Endothelial cell of umbilical vein (primary cell): ENCODE results near the gene PIK3AP1. TPM values are rescaled to one million over a fixed set of nuclear protein-coding genes. Genes with fewer than 3 reads are reported as not detected.

Experiments used
- BruUV-seq: library from RNA; stranded (reverse); fragments of 400-500 nt; replicated peaks from 2 replicates; lab custom pipeline; 2021; lab: Mats Ljungman, UMichigan
- CTCF ChIA-PET: fragments of 300-600, 350-600 bp; sonication (Branson Sonifier 250); formaldehyde crosslinking; loops from one replicate; lab custom pipeline; 2021; ENCODE audit warnings: antibody characterized with exemption, inconsistent platforms; lab: Charles Lee
- POLR2A ChIA-PET: fragments of 300-600, 350-600 bp; sonication (Branson Sonifier 250); formaldehyde crosslinking; loops from one replicate; lab custom pipeline; 2021; ENCODE audit warnings: antibody characterized with exemption, inconsistent platforms; lab: Charles Lee
- DNase-seq: peaks from one replicate; pipeline ENCODE4 v3.0.0-alpha.2; 2011; ENCODE audit warnings: low read depth, low spot score
- FAIRE-seq: peaks from 2 replicates; lab custom pipeline; 2011; peaks lifted over from hg19 to GRCh38; lab: Jason Lieb, UNC
- H2AFZ ChIP-seq: 2 replicates; pipeline ENCODE4 v1.6.0; 2012; ENCODE audit warnings: low read depth, low read length, control low read depth, inconsistent platforms
- H3K27ac ChIP-seq: 2 replicates; pipeline ENCODE4 v1.5.1; 2011; ENCODE audit warnings: low read depth, mild to moderate bottlenecking, control low read depth, low read length, moderate library complexity; ENCODE audit not compliant: insufficient read depth
- H3K27me3 ChIP-seq, 2 experiments: 2 replicates each; pipeline versions ENCODE4 v1.6.0 to v1.6.1; 2011; ENCODE audit warnings: low read length in 2 of 2, mixed read lengths in 1 of 2; ENCODE audit not compliant: control insufficient read depth in 2 of 2, insufficient read depth in 2 of 2
- H3K36me3 ChIP-seq, 2 experiments: 2 replicates in 1 of 2; 3 replicates in 1 of 2; pipeline ENCODE4 v1.5.1; 2011; ENCODE audit warnings: low read length in 2 of 2, mild to moderate bottlenecking in 1 of 2, moderate library complexity in 1 of 2; ENCODE audit not compliant: control insufficient read depth in 2 of 2, insufficient read depth in 2 of 2; ENCODE audit errors: extremely low read depth in 1 of 2
- H3K4me1 ChIP-seq: 3 replicates; pipeline ENCODE4 v1.5.1; 2011; ENCODE audit warnings: mild to moderate bottlenecking, low read length; ENCODE audit not compliant: control insufficient read depth, insufficient read depth; ENCODE audit errors: extremely low read depth
- H3K4me2 ChIP-seq: 2 replicates; pipeline ENCODE4 v1.6.1; 2011; ENCODE audit warnings: low read length, control low read depth, mixed read lengths; ENCODE audit not compliant: insufficient read depth
- H3K4me3 ChIP-seq, 3 experiments: fragments of 200-600 bp in 1 of 3; sonication (generic), shearing (Covaris generic) in 1 of 3; replicated peaks in 1 of 3; 2 replicates each; pipeline ENCODE4 v1.5.1; 2011 to 2016; ENCODE audit warnings: control low read depth in 3 of 3, low read length in 3 of 3, mild to moderate bottlenecking in 2 of 3, inconsistent platforms in 1 of 3, low read depth in 1 of 3, moderate library complexity in 1 of 3; ENCODE audit not compliant: insufficient read depth in 1 of 3
- H3K79me2 ChIP-seq: 2 replicates; pipeline ENCODE4 v1.6.0; 2012; ENCODE audit warnings: low read length, inconsistent platforms; ENCODE audit not compliant: control insufficient read depth, insufficient read depth
- H3K9ac ChIP-seq: replicated peaks from 2 replicates; pipeline ENCODE3; 2011; ENCODE audit warnings: low read length, control low read depth; ENCODE audit not compliant: insufficient read depth; ENCODE audit errors: extremely low read depth
- H3K9me1 ChIP-seq: replicated peaks from 3 replicates; pipeline ENCODE4 v1.6.0; 2011; ENCODE audit warnings: mild to moderate bottlenecking, low read length; ENCODE audit not compliant: control insufficient read depth, insufficient read depth; ENCODE audit errors: extremely low read depth
- H3K9me3 ChIP-seq: replicated peaks from 2 replicates; pipeline ENCODE4 v1.5.1; 2012; ENCODE audit warnings: low read length, inconsistent platforms; ENCODE audit not compliant: control insufficient read depth, insufficient read depth
- H4K20me1 ChIP-seq: replicated peaks from 2 replicates; pipeline ENCODE3; 2011; ENCODE audit warnings: mild to moderate bottlenecking, low read length; ENCODE audit not compliant: control insufficient read depth, insufficient read depth; ENCODE audit errors: extremely low read depth
- CTCF ChIP-seq, 2 donors: IDR thresholded peaks; 1 replicate in 1 of 2; 2 replicates in 1 of 2; pipeline ENCODE4 v1.5.1; 2011; ENCODE audit warnings: low read length in 2 of 2, mild to moderate bottlenecking in 2 of 2, moderate library complexity in 2 of 2, control low read depth in 1 of 2, inconsistent platforms in 1 of 2, low read depth in 1 of 2; ENCODE audit not compliant: insufficient read depth in 1 of 2; ENCODE audit errors: extremely low read depth in 1 of 2
- EZH2 ChIP-seq: IDR thresholded peaks from 2 replicates; pipeline ENCODE4 v1.6.1; 2012; ENCODE audit warnings: borderline replicate concordance, low read depth, mild to moderate bottlenecking, moderate library complexity, low read length, inconsistent platforms; ENCODE audit not compliant: severe bottlenecking
- FOS ChIP-seq: IDR thresholded peaks from 2 replicates; pipeline ENCODE4 v1.6.1; 2011; ENCODE audit warnings: mild to moderate bottlenecking, low read length, moderate library complexity, borderline replicate concordance; ENCODE audit not compliant: insufficient read depth
- GATA2 ChIP-seq: IDR thresholded peaks from 2 replicates; pipeline ENCODE4 v1.7.0; 2011; ENCODE audit warnings: low read depth, mild to moderate bottlenecking, moderate library complexity, mixed read lengths, low read length; ENCODE audit not compliant: insufficient read length, insufficient read depth
- JUN ChIP-seq: IDR thresholded peaks from 2 replicates; pipeline ENCODE4 v1.6.1; 2011; ENCODE audit warnings: borderline replicate concordance, low read depth; ENCODE audit not compliant: insufficient read length, insufficient read depth
- MYC ChIP-seq: IDR thresholded peaks from one replicate; pipeline ENCODE4 v1.6.1; 2011; ENCODE audit warnings: mild to moderate bottlenecking, low read depth, low read length
- POLR2A ChIP-seq: IDR thresholded peaks from 2 replicates; pipeline ENCODE4 v1.6.1; 2012; ENCODE audit warnings: low read depth, mild to moderate bottlenecking, control low read depth, low read length
- POLR2AphosphoS5 ChIP-seq: IDR thresholded peaks from 2 replicates; pipeline ENCODE4 v1.6.1; 2012; ENCODE audit warnings: low read depth, mild to moderate bottlenecking, control low read depth, low read length, moderate library complexity; ENCODE audit not compliant: insufficient read depth
- dilution Hi-C: fragments of 300-500 bp; cut with MboI; formaldehyde crosslinking; loops from one replicate; pipeline ENCODE4 v1.15.0; 2019; ENCODE audit warnings: low sequenced_read_pairs; ENCODE audit not compliant: extremely low pct_ligation_motif_present
- intact Hi-C: fragments of 100-400 bp; cut with micrococcal nuclease; formaldehyde crosslinking; loops from one replicate; pipeline ENCODE4 v1.10.0; 2022
- polyA plus RNA-seq, 4 experiments: library from polyadenylated mRNA; depleted of rRNA in 3 of 4; stranded (reverse) in 3 of 4; unstranded in 1 of 4; fragments of >200 nt; gene quantifications; 2 replicates each; pipeline versions ENCODE4 v1.2.1 to v1.2.3, GENCODE V29; 2011 to 2012; ENCODE audit warnings: missing spikeins in 1 of 4
- total RNA-seq: library from RNA; stranded (reverse); gene quantifications from 2 replicates; pipeline ENCODE4 v1.2.3, GENCODE V29; 2021
- TF ChIP-seq, protein P1 (sequence below): IDR thresholded peaks from 2 replicates; pipeline ENCODE4 v1.6.1; 2011; ENCODE audit not compliant: insufficient read depth, insufficient read length

PIK3AP1 gene
- total and polyA plus RNA-seq, 2 donors (not counting 3 experiments of a cell fraction or from before 2014, with no cell fraction given), result 0.04 TPM; not detected in 1

DNA sequence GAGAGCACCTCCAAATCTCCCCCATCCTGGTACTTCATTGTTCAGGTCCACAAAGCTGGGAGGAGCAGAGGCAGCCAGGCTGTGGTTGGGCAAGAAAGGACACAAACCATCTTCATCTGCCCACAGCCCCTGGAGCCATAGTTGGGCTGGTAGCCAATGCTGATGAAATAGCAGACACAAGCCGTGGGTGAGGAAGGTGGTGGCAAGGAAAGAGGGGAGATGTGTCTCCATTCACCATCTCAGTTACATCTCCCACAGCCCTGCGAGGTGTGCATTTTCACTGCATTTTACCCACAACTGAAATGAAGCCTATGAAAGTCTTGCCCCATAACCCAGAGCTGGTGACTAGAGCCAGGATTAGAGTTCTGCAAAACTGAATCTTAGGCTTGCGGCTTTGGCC lies 35.0 kb downstream of the PIK3AP1 start:
- BruUV-seq, result no TSS peak
- Histone ChIP-seq H3K4me3 (no peak overlapping the region), H3K9me1 (no peaks in the 10 kb centered on the region), H3K27ac (no peak overlapping the region), H2AFZ (no peak overlapping the region), H3K9me3 (no peaks in the 10 kb centered on the region), H3K4me2 (no peak overlapping the region), H3K79me2 (no peaks in the 10 kb centered on the region), H4K20me1 (no peaks in the 10 kb centered on the region), H3K36me3 (no peaks in the 10 kb centered on the region), H3K9ac (no peak overlapping the region), H3K4me1 (no peaks in the 10 kb centered on the region), H3K27me3 (no peaks in the 10 kb centered on the region)
- TF ChIP-seq CTCF (IDR thresholded peaks at IDR 0.05; ENCODE audit: extremely low read depth in 1 of 2, insufficient read depth in 1 of 2, low read depth in 1 of 2, low read length in 2 of 2) (no peak), MYC (no peak), JUN (no peak), POLR2A (no peak), GATA2 (no peak), FOS (no peak), POLR2AphosphoS5 (no peak), EZH2 (no peak)
- TF ChIP-seq, protein P1, sequence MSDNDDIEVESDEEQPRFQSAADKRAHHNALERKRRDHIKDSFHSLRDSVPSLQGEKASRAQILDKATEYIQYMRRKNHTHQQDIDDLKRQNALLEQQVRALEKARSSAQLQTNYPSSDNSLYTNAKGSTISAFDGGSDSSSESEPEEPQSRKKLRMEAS, result no peak
- dilution Hi-C loops, result no loop called here
- ChIA-PET POLR2A (no interaction called here), CTCF (no interaction called here)
- DNase-seq, result no peak
- intact Hi-C loops, result no loop called here
- no peak for FAIRE-seq
